Measurements from ENCODE around the gene CD93.
A peak's percentile ranks its signal among the peaks of the same experiment; 100 is the strongest.

The CD93 gene

GRCh38 chr20:23083553-23084220, 2.4 kb downstream of the CD93 start:
- no peak for DNase-seq (ENCODE audit: low spot score)

- DNase-seq (ENCODE audit: low spot score): peak; percentile 43
Observed at GRCh38 chr20:23082846-23083552, 3.1 kb downstream of the CD93 start.

GRCh38 chr20:23081263-23081819, 4.8 kb downstream of the CD93 start:
- DNase-seq (ENCODE audit: low spot score): no peak

- no peak for DNase-seq (ENCODE audit: low spot score)
Observed at GRCh38 chr20:23080521-23080920, 5.6 kb downstream of the CD93 start.

- DNase-seq (ENCODE audit: low spot score): no peak
Observed at GRCh38 chr20:23079926-23080325, 6.2 kb downstream of the CD93 start.

- peak; percentile 58 for DNase-seq (ENCODE audit: low spot score)
Observed at GRCh38 chr20:23079016-23079351, 7.1 kb downstream of the CD93 start.

GRCh38 chr20:23078351-23079015, 7.6 kb downstream of the CD93 start:
- no peak for DNase-seq (ENCODE audit: low spot score)

GRCh38 chr20:23077277-23077676, 8.8 kb downstream of the CD93 start:
- DNase-seq (ENCODE audit: low spot score): no peak

GRCh38 chr20:23074052-23074451, 12.1 kb downstream of the CD93 start:
- no peak for DNase-seq (ENCODE audit: low spot score)

- no peak for DNase-seq (ENCODE audit: low spot score)
Observed at GRCh38 chr20:23072892-23073586, 13.1 kb downstream of the CD93 start.

GRCh38 chr20:23071996-23072395, 14.1 kb downstream of the CD93 start:
- DNase-seq (ENCODE audit: low spot score): no peak

- DNase-seq (ENCODE audit: low spot score): no peak
Observed at GRCh38 chr20:23071398-23071797, 14.7 kb downstream of the CD93 start.

GRCh38 chr20:23069108-23069507, 17.0 kb downstream of the CD93 start:
- no peak for DNase-seq (ENCODE audit: low spot score)

GRCh38 chr20:23068283-23068682, 17.8 kb downstream of the CD93 start:
- DNase-seq (ENCODE audit: low spot score): no peak

- DNase-seq (ENCODE audit: low spot score): no peak
Observed at GRCh38 chr20:23066772-23067171, 19.4 kb downstream of the CD93 start.

- DNase-seq (ENCODE audit: low spot score): no peak
Observed at GRCh38 chr20:23065266-23066201, 20.6 kb downstream of the CD93 start.

- no peak for DNase-seq (ENCODE audit: low spot score)
Observed at GRCh38 chr20:23063581-23063980, 22.5 kb downstream of the CD93 start.

- no peak for DNase-seq (ENCODE audit: low spot score)
Observed at GRCh38 chr20:23063168-23063567, 23.0 kb downstream of the CD93 start.

- DNase-seq (ENCODE audit: low spot score): no peak
Observed at GRCh38 chr20:23062632-23063031, 23.5 kb downstream of the CD93 start.

GRCh38 chr20:23061734-23062561, 24.2 kb downstream of the CD93 start:
- peak; percentile 46 for DNase-seq (ENCODE audit: low spot score)

Data from iPS-NIHi11 (cell line).